HepG2 (cell line): Measurements from ENCODE around the gene ZNF629. TPM values are rescaled to one million over a fixed set of nuclear protein-coding genes. Genes with fewer than 3 reads are reported as not detected.
A peak's percentile ranks its signal among the peaks of the same experiment; 100 is the strongest.

Experiments used
- NR1H2 ChIP-seq: sonication (generic); formaldehyde crosslinking; IDR thresholded peaks from 2 replicates; pipeline ENCODE4 v1.8.1; 2022; ENCODE audit warnings: low read depth, missing genetic modification reagents, borderline replicate concordance
- TBX3 ChIP-seq: fragments of 450-650 bp; IDR thresholded peaks from 2 replicates; pipeline ENCODE4 v1.6.1; 2017; ENCODE audit warnings: antibody characterized with exemption, mild to moderate bottlenecking, inconsistent platforms, borderline replicate concordance
- TGIF2 ChIP-seq: IDR thresholded peaks from 2 replicates; pipeline ENCODE4 v1.6.1; 2016; ENCODE audit warnings: control low read depth, missing compliant biosample characterization
- TIGD3 ChIP-seq: sonication (generic); formaldehyde crosslinking; IDR thresholded peaks from 2 replicates; pipeline ENCODE4 v1.5.1; 2020; ENCODE audit warnings: mild to moderate bottlenecking, missing genetic modification reagents, borderline replicate concordance
- ZNF550 ChIP-seq: sonication (generic); formaldehyde crosslinking; IDR thresholded peaks from 2 replicates; pipeline ENCODE4 v1.4.0; 2020; ENCODE audit warnings: mild to moderate bottlenecking, missing genetic modification reagents, borderline replicate concordance
- ZNF646 ChIP-seq: sonication (generic); formaldehyde crosslinking; IDR thresholded peaks from 2 replicates; pipeline ENCODE4 v1.9.0; 2021; ENCODE audit warnings: mild to moderate bottlenecking, missing genetic modification reagents
- ZNF879 ChIP-seq: sonication (generic); formaldehyde crosslinking; IDR thresholded peaks from 2 replicates; pipeline ENCODE4 v1.8.1; 2023; ENCODE audit warnings: missing genetic modification reagents
- polyA plus RNA-seq, 8 experiments: library from polyadenylated mRNA; depleted of rRNA in 3 of 8; stranded (reverse) in 7 of 8; unstranded in 1 of 8; fragments of >200 nt; fragmentation: Illumina TruSeq in 4 of 8; extraction: Trizol in 4 of 8; gene quantifications; 2 replicates each; pipeline versions ENCODE4 v1.2.1 to v1.2.3, GENCODE V29; 2011 to 2016; ENCODE audit warnings: low read depth in 4 of 8, missing spikeins in 1 of 8, mixed read lengths in 1 of 8; ENCODE audit not compliant: insufficient read depth in 1 of 8
- total RNA-seq, 5 experiments: library from RNA; depleted of rRNA; stranded (reverse); fragments of >200 nt; fragmentation: Illumina TruSeq; extraction: Trizol; gene quantifications; 2 replicates each; pipeline ENCODE4 v1.2.3, GENCODE V29; 2016; ENCODE audit warnings: low read depth in 1 of 5
- TF ChIP-seq, protein P1 (sequence below): IDR thresholded peaks from 2 replicates; pipeline ENCODE4 v1.6.1; 2016; ENCODE audit warnings: missing compliant biosample characterization, missing genetic modification reagents, borderline replicate concordance

Gene ZNF629
- total and polyA plus RNA-seq, 2 of the 13 experiments (the other 11 are each of a cell fraction or from before 2014, with no cell fraction given), result 6.1 to 16.5 TPM

GRCh38 chr16:30775392-30776188 lies 11.4 kb downstream of the ZNF629 start (continued):
- TF ChIP-seq ZNF646 (CRISPR knock-in tag) (no peak), TGIF2 (CRISPR knock-in tag) (peak; percentile 87), TBX3 (no peak; the same call in 1 of the 2 replicates), ZNF550 (CRISPR knock-in tag) (0 out of 2 replicates have a peak, but pooled peaks have one; percentile 50), TIGD3 (CRISPR knock-in tag) (no peak), NR1H2 (CRISPR knock-in tag) (no peak), ZNF879 (CRISPR knock-in tag) (peak; percentile 86; the same call in 1 of the 2 replicates)
- TF ChIP-seq, protein P1, sequence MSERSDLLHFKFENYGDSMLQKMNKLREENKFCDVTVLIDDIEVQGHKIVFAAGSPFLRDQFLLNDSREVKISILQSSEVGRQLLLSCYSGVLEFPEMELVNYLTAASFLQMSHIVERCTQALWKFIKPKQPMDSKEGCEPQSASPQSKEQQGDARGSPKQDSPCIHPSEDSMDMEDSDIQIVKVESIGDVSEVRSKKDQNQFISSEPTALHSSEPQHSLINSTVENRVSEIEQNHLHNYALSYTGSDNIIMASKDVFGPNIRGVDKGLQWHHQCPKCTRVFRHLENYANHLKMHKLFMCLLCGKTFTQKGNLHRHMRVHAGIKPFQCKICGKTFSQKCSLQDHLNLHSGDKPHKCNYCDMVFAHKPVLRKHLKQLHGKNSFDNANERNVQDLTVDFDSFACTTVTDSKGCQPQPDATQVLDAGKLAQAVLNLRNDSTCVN, result peak; percentile 61; the same call in 1 of the 2 replicates
